ENCODE measurements around the gene LRRC18. TPM values are rescaled to one million over a fixed set of nuclear protein-coding genes. Genes with fewer than 3 reads are reported as not detected.

LRRC18 gene
- total RNA-seq, 1 experiment from 2014 or later: not detected

- H3K9me3 Mint-ChIP-seq: no peaks in the 10 kb centered on the region; a peak in 1 of 5 replicates
- no peak overlapping the region for H4K8ac ChIP-seq (replicated peaks; ENCODE audit: insufficient read length, low read depth, low read length)
- no peak for DNase-seq
- H3K4me2 ChIP-seq (ENCODE audit: insufficient read depth, insufficient read length, low read length): no peak overlapping the region
- H3K4me1 ChIP-seq (ENCODE audit: insufficient read depth, low read length): no peaks in the 10 kb centered on the region
- no peak overlapping the region for H2BK120ac ChIP-seq (ENCODE audit: low read depth, low read length, poor library complexity, severe bottlenecking)
- no peaks in the 10 kb centered on the region for H3K79me1 ChIP-seq (ENCODE audit: insufficient read depth, low read depth, low read length, poor library complexity, severe bottlenecking)
- no peaks in the 10 kb centered on the region for H3K9me3 ChIP-seq (ENCODE audit: control insufficient read depth, low read depth, low read length)
- H3K27ac ChIP-seq (ENCODE audit: insufficient read length, low read depth, low read length): no peak overlapping the region
- H2BK15ac ChIP-seq (ENCODE audit: low read depth, low read length): no peak overlapping the region
- H3K9ac ChIP-seq (ENCODE audit: extremely low read depth, insufficient read length, low read length): no peak overlapping the region
- H3K27me3 ChIP-seq (ENCODE audit: insufficient read depth, low read length): no peaks in the 10 kb centered on the region
- no peak overlapping the region for H4K5ac ChIP-seq (ENCODE audit: insufficient read length, low read depth, low read length)
- H3K14ac ChIP-seq (ENCODE audit: insufficient read depth, low read length): no peak overlapping the region
- no peak overlapping the region for H3K56ac ChIP-seq (ENCODE audit: insufficient read length, low read depth, low read length)
- no peak overlapping the region for H2BK12ac ChIP-seq (ENCODE audit: insufficient read length, low read depth, low read length)
- H3K79me2 ChIP-seq (ENCODE audit: insufficient read depth, low read length): no peaks in the 10 kb centered on the region
- no CpG with 5 or more reads among the region's 2 CpGs for WGBS (ENCODE audit: extremely low coverage, insufficient read length, low lambda C conversion rate)
- H2AFZ ChIP-seq (ENCODE audit: low read length): no peak overlapping the region
- no peak overlapping the region for H2BK5ac ChIP-seq (ENCODE audit: insufficient read length, low read length)
- no peak overlapping the region for H3K18ac ChIP-seq (ENCODE audit: insufficient read length, low read depth, low read length)
- no peaks in the 10 kb centered on the region; the same call in 1 of the 2 replicates for H3K27me3 Mint-ChIP-seq (ENCODE audit: low read depth)
- no peak overlapping the region for H3K4ac ChIP-seq (ENCODE audit: low read depth, low read length)
- H3K4me1 Mint-ChIP-seq: peaks cover 8 to 9% of the 10 kb centered on the region in 2 experiments; a peak in 3 of 4 replicates
- H4K20me1 ChIP-seq (ENCODE audit: control insufficient read depth, insufficient read depth, insufficient read length): no peaks in the 10 kb centered on the region
- no peak overlapping the region for H2AK5ac ChIP-seq (ENCODE audit: insufficient read length, low read length)
- no peak overlapping the region for H3K23ac ChIP-seq (ENCODE audit: insufficient read length, low read depth, low read length)
- no peaks in the 10 kb centered on the region for H3K23me2 ChIP-seq (ENCODE audit: insufficient read length, low read depth, low read length, poor library complexity, severe bottlenecking)
- TF ChIP-seq CTCF (conservative IDR thresholded peaks at IDR 0.05): no peak
- H3K36me3 Mint-ChIP-seq (ENCODE audit: insufficient read depth in 1 of 3, low read depth in 3 of 3): no peaks in the 10 kb centered on the region
- H3T11ph ChIP-seq (ENCODE audit: low read length): no peak overlapping the region
- H3K4me3 Mint-ChIP-seq: no peak overlapping the region
- H4K91ac ChIP-seq (ENCODE audit: insufficient read length, low read depth, low read length): no peak overlapping the region
- H2BK20ac ChIP-seq (ENCODE audit: low read depth, low read length, poor library complexity, severe bottlenecking): no peak overlapping the region
- no peak overlapping the region; a peak in 1 of 7 replicates for H3K27ac Mint-ChIP-seq
Observed at GRCh38 chr10:48903151-48903550, 36.5 kb downstream of the LRRC18 start.

Data from H9 (cell line).